Measurements from ENCODE around the gene CCNY.
A peak's percentile ranks its signal among the peaks of the same experiment; 100 is the strongest.

The CCNY gene

DNA sequence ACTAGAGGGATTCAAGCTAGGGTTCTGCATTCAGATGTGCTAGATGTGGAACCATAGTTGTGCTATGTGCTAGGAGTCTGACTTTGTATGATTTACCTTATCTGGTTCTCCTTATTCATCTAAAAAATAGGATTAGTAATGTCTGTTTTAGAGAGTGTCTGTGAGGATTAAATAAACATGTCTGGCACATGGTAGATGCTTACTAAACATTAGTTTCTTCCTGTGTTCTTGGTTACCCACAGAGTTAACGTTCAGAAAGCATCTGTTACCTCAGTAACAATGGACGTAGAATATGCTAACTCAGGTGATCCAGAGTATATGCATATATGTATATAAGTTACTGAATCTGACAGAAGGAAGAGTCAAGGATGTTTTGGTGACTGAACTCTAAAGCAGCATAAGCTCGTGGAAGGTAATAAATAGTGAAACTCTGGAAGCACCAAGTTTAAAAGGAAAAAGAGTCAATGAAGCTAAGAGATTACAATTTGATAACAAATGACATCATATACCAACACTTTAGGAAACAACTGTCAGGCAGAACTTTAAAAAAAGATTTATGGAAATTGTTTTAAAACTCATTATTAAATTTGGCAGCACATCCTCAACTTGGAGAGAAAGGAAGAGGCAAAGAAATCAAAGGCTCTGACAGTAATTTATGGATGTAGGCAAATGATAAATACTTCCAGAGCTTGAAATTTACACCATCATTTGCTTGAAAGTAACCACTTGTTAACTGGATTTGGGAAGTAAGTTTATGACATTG lies 127.0 kb downstream of the CCNY start:
- no peaks in the 10 kb centered on the region for H3K27me3 ChIP-seq (replicated peaks; ENCODE audit: control insufficient read depth, insufficient read depth, low read length)
- no peak overlapping the region for H3K9ac ChIP-seq (ENCODE audit: low read length)
- H3K4me1 ChIP-seq (ENCODE audit: control insufficient read depth, insufficient read depth, low read length), result peaks cover 23% of the 10 kb centered on the region
- H3K9me3 ChIP-seq (ENCODE audit: control insufficient read depth, low read length), result no peaks in the 10 kb centered on the region
- H3K36me3 ChIP-seq (ENCODE audit: control insufficient read depth, insufficient read depth, low read length, severe bottlenecking), result no peaks in the 10 kb centered on the region
- no peak for DNase-seq (ENCODE audit: low read depth)
- no peak overlapping the region for H3K4me3 ChIP-seq (ENCODE audit: low read length)

DNA sequence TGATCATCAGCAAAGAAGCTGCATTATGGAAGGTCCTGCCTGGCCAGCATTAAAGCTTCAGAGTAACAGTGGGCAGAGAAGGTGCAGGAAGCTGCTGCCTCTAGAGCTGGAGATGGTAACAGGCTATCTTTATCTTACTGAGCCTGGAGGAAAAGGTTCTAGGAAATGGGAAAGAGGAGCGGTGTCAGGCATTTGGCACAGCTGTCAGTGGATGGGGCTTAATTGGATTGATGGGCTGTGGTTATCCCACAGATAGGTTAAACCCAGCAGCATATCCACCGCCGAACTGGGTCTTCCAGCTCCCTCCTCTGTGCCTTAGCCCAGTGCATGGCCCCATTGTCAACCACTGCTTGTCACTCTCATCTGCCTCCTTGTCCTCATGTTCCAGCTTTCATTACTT lies 127.6 kb downstream of the CCNY start:
- Histone ChIP-seq H3K4me1 (ENCODE audit: control insufficient read depth, insufficient read depth, low read length) (peaks cover 23% of the 10 kb centered on the region), H3K4me3 (ENCODE audit: low read length) (no peak overlapping the region), H3K27me3 (replicated peaks; ENCODE audit: control insufficient read depth, insufficient read depth, low read length) (no peaks in the 10 kb centered on the region), H3K9me3 (ENCODE audit: control insufficient read depth, low read length) (no peaks in the 10 kb centered on the region), H3K36me3 (ENCODE audit: control insufficient read depth, insufficient read depth, low read length, severe bottlenecking) (no peaks in the 10 kb centered on the region), H3K9ac (ENCODE audit: low read length) (no peak overlapping the region)
- no peak for DNase-seq (ENCODE audit: low read depth)

DNA sequence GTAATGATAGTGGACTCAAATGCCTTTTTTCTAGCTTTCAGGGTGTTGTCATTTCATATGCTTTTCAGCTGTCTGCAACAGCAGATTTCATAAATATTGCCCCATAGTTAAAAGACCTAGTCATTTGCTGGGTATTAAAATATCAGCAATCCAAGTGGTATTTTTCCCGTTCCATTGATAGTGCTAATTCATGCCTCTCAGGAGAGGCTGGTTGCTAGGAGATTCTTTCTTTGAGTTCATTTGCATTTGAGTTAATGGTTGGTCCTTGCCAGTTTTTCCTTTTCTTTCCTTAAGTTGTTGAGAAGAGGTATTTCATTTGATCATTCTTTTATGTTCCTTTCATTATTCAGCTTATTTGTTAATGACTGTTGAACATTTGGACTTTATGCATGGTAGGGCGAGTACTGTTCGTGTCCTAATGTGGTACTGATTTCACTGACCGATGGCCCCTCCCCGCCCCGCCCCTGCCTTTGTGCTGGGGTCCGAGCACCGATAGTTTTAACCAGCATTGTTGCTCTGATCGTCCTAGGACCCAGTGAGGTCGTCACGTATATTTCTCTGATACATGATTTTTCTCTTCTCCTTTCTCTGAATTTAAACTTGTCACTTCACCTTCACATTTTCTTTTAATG lies 128.6 kb downstream of the CCNY start:
- Histone ChIP-seq H3K9me3 (ENCODE audit: control insufficient read depth, low read length) (no peaks in the 10 kb centered on the region), H3K9ac (ENCODE audit: low read length) (no peak overlapping the region), H3K4me1 (ENCODE audit: control insufficient read depth, insufficient read depth, low read length) (peaks cover 23% of the 10 kb centered on the region), H3K4me3 (ENCODE audit: low read length) (no peak overlapping the region), H3K36me3 (ENCODE audit: control insufficient read depth, insufficient read depth, low read length, severe bottlenecking) (no peaks in the 10 kb centered on the region), H3K27me3 (replicated peaks; ENCODE audit: control insufficient read depth, insufficient read depth, low read length) (no peaks in the 10 kb centered on the region)
- peak; percentile 30 for DNase-seq (ENCODE audit: low read depth)

DNA sequence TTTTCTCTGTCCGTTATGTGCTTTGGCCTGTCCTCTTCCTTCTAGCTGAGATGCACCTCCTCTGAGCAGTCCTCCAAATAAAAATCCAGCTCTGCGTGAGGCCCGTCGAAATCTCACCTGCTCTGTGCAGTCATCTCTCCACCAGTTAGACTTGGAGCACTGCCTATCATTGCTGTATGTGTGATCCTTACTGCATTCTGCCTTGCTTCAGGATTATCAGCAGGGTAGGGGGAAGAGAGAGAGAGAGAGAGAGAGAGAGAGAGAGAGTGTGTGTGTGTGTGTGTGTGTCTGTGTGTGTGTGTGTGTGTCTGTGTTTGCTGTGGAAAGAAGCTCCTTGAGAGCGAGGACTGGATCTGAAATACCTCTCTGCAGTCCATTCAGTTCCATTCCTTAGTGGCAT lies 129.4 kb downstream of the CCNY start:
- no peaks in the 10 kb centered on the region for H3K36me3 ChIP-seq (ENCODE audit: control insufficient read depth, insufficient read depth, low read length, severe bottlenecking)
- DNase-seq (ENCODE audit: low read depth), result no peak
- no peaks in the 10 kb centered on the region for H3K9me3 ChIP-seq (ENCODE audit: control insufficient read depth, low read length)
- no peaks in the 10 kb centered on the region for H3K27me3 ChIP-seq (replicated peaks; ENCODE audit: control insufficient read depth, insufficient read depth, low read length)
- no peak overlapping the region for H3K4me3 ChIP-seq (ENCODE audit: low read length)
- peaks cover 23% of the 10 kb centered on the region for H3K4me1 ChIP-seq (ENCODE audit: control insufficient read depth, insufficient read depth, low read length)
- no peak overlapping the region for H3K9ac ChIP-seq (ENCODE audit: low read length)

DNA sequence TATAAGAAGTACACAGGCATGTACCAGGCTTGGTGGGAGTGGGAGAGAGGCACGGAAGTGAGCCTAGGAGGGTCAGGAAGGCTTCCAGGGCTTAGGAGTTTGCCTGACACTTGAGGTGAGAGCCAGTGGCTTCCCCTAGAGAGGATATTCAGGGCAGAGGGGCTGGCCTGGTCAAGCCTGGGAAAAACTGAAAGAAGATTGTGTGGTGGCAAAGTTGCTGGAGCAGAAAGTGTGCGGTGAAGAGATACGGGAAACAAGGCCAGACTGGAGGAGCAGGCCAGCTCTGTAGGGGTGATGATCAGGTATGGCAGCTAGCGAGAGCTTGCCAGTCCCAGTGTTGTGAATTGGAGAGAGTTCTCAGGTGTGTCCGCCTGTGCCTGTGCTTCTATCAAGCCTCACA lies 129.9 kb downstream of the CCNY start:
- DNase-seq (ENCODE audit: low read depth), result no peak
- H3K27me3 ChIP-seq (replicated peaks; ENCODE audit: control insufficient read depth, insufficient read depth, low read length), result no peaks in the 10 kb centered on the region
- no peak overlapping the region for H3K9ac ChIP-seq (ENCODE audit: low read length)
- H3K4me1 ChIP-seq (ENCODE audit: control insufficient read depth, insufficient read depth, low read length), result peaks cover 23% of the 10 kb centered on the region
- no peak overlapping the region for H3K4me3 ChIP-seq (ENCODE audit: low read length)
- no peaks in the 10 kb centered on the region for H3K36me3 ChIP-seq (ENCODE audit: control insufficient read depth, insufficient read depth, low read length, severe bottlenecking)
- H3K9me3 ChIP-seq (ENCODE audit: control insufficient read depth, low read length), result no peaks in the 10 kb centered on the region

DNA sequence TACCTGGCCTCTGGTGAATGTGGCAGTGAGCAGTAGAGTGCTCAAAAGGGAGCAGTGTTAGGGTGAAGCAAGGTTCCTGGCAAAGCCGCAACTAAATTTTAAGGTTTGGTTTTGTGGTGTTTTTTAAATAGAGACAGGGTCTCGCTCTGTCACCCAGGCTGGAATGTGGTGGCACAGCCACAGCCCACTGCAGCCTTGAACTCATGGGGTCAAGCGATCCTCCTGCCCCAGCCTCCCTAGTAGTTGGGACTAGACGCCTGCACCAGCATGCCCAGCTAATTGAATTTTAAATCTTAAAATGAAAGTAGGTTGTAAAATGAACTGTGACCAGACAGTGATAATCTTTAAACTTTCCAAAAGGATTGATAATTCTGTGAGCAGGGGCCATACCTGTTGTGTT lies 130.4 kb downstream of the CCNY start:
- no peak for DNase-seq (ENCODE audit: low read depth)
- H3K27me3 ChIP-seq (replicated peaks; ENCODE audit: control insufficient read depth, insufficient read depth, low read length), result no peaks in the 10 kb centered on the region
- H3K4me1 ChIP-seq (ENCODE audit: control insufficient read depth, insufficient read depth, low read length), result peaks cover 27% of the 10 kb centered on the region
- no peaks in the 10 kb centered on the region for H3K36me3 ChIP-seq (ENCODE audit: control insufficient read depth, insufficient read depth, low read length, severe bottlenecking)
- H3K9me3 ChIP-seq (ENCODE audit: control insufficient read depth, low read length), result no peaks in the 10 kb centered on the region
- H3K9ac ChIP-seq (ENCODE audit: low read length), result no peak overlapping the region
- H3K4me3 ChIP-seq (ENCODE audit: low read length), result no peak overlapping the region

DNA sequence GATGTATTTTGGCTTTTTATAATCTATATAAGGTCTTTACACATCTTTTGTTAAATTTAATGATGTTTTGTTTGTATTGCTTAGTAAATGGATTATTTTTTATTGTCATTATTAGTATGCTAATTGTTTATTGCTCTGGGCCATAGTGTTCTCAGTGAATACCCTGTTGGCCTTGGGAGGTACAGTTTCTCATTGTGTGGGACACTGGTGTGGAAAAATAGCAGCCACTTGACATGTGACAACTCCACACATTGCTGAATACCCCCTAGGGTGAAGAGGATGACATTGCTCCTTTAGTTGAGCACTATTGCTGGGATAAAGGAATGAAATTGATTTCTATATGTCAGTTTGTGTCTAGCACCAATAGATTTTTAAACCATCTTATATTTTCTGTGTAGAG lies 130.9 kb downstream of the CCNY start:
- no peaks in the 10 kb centered on the region for H3K27me3 ChIP-seq (replicated peaks; ENCODE audit: control insufficient read depth, insufficient read depth, low read length)
- H3K9ac ChIP-seq (ENCODE audit: low read length), result no peak overlapping the region
- no peaks in the 10 kb centered on the region for H3K9me3 ChIP-seq (ENCODE audit: control insufficient read depth, low read length)
- no peaks in the 10 kb centered on the region for H3K36me3 ChIP-seq (ENCODE audit: control insufficient read depth, insufficient read depth, low read length, severe bottlenecking)
- peaks cover 32% of the 10 kb centered on the region for H3K4me1 ChIP-seq (ENCODE audit: control insufficient read depth, insufficient read depth, low read length)
- DNase-seq (ENCODE audit: low read depth), result no peak
- H3K4me3 ChIP-seq (ENCODE audit: low read length), result no peak overlapping the region

DNA sequence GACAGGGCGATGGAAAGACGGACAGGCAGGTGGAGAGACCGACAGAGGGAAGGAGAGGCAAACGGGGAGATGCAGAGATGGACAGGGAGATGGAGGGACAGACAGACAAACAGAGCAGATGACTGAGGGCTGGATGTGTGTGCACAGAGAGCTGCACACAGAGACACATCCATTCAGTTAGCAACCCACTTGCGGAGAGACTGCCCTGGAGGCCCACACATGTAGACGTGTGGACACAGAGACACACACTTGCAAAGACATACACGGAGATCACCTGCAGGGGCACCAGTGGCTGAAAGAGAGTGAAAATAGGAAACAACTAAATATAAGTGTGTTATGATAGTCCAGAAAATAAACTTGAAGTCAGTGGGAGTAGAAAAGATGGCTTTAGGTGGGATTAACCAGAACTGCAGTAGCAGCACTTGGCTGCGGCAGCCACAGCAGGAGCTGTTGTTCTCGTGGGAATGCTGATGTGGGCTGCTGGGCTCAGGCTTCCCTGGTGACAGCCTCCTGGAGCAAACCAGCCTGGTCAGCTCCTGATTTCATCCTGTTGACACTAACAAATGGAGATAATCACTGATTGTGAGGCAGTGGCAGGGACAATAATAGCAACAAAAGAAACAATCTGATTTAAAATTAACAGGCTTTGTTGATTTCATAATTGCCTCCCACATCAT lies 134.1 kb downstream of the CCNY start:
- Histone ChIP-seq H3K9ac (ENCODE audit: low read length) (no peak overlapping the region), H3K9me3 (ENCODE audit: control insufficient read depth, low read length) (no peaks in the 10 kb centered on the region), H3K27me3 (replicated peaks; ENCODE audit: control insufficient read depth, insufficient read depth, low read length) (no peaks in the 10 kb centered on the region), H3K4me3 (ENCODE audit: low read length) (no peak overlapping the region), H3K36me3 (ENCODE audit: control insufficient read depth, insufficient read depth, low read length, severe bottlenecking) (no peaks in the 10 kb centered on the region), H3K4me1 (ENCODE audit: control insufficient read depth, insufficient read depth, low read length) (peaks cover 12% of the 10 kb centered on the region)
- no peak for DNase-seq (ENCODE audit: low read depth)

DNA sequence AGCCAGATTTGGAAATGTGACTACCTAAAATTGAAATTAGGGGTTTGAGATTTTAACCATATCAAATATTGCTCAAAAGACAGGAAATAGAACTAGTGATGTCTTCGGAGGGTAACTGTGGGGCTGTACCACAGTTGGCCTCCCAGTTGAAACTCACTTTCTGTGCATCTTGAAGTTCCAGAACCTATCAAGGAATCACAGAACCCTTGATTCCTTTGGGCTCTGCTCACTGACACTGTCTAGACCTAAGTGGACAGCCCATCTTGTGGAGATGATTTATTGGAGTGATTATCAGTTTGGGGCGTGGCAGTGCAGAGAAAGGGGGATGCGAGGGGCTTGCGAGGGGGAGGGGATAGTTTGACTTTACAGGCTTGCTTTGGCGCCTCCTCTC lies 134.6 kb downstream of the CCNY start:
- Histone ChIP-seq H3K9me3 (ENCODE audit: control insufficient read depth, low read length) (no peaks in the 10 kb centered on the region), H3K4me3 (ENCODE audit: low read length) (no peak overlapping the region), H3K36me3 (ENCODE audit: control insufficient read depth, insufficient read depth, low read length, severe bottlenecking) (no peaks in the 10 kb centered on the region), H3K9ac (ENCODE audit: low read length) (no peak overlapping the region), H3K4me1 (ENCODE audit: control insufficient read depth, insufficient read depth, low read length) (peaks cover 9% of the 10 kb centered on the region), H3K27me3 (replicated peaks; ENCODE audit: control insufficient read depth, insufficient read depth, low read length) (no peaks in the 10 kb centered on the region)
- no peak for DNase-seq (ENCODE audit: low read depth)

DNA sequence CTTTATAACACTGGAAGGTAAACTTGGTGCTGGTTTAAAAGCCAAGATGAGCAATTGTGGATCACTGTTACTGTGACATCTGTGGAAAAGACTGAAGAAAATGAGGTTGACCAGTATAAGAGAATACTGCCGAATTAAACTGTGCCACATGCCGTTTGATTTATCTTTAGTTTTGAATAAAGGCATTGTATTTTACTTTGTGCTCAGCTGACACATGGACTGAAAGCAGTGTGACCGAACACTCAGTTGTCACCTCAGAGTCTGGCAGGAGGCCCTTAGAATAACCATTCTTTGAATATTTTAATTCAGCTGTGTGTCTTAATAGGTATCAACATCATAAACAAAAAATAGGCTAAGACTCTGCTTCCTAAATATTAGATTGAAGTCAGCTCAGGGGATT lies 135.1 kb downstream of the CCNY start:
- no peak for DNase-seq (ENCODE audit: low read depth)
- H3K4me1 ChIP-seq (ENCODE audit: control insufficient read depth, insufficient read depth, low read length), result peaks cover 9% of the 10 kb centered on the region
- no peaks in the 10 kb centered on the region for H3K36me3 ChIP-seq (ENCODE audit: control insufficient read depth, insufficient read depth, low read length, severe bottlenecking)
- H3K27me3 ChIP-seq (replicated peaks; ENCODE audit: control insufficient read depth, insufficient read depth, low read length), result no peaks in the 10 kb centered on the region
- H3K4me3 ChIP-seq (ENCODE audit: low read length), result no peak overlapping the region
- H3K9me3 ChIP-seq (ENCODE audit: control insufficient read depth, low read length), result no peaks in the 10 kb centered on the region
- H3K9ac ChIP-seq (ENCODE audit: low read length), result no peak overlapping the region

DNA sequence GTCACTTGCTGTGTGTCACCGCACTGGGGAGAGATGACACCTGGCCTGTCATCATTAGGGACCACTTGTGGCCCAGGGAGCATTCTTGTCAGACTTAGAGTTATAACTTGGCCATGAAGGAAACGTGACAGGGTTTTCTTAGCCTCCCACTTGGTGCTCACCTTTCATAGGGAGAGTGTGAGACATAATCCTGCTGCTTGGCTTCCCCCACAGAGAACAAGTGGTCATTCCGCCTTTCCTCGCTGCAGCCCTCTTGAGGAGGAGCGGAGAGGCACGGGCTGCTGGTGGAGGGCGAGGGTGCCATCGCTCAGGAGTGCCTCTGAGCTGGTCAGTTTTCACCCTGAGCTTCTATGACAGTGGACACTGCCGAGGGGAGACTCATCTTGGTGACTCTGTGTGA lies 143.8 kb downstream of the CCNY start:
- Histone ChIP-seq H3K9ac (ENCODE audit: low read length) (no peak overlapping the region), H3K4me3 (ENCODE audit: low read length) (no peak overlapping the region), H3K9me3 (ENCODE audit: control insufficient read depth, low read length) (no peaks in the 10 kb centered on the region), H3K27me3 (replicated peaks; ENCODE audit: control insufficient read depth, insufficient read depth, low read length) (no peaks in the 10 kb centered on the region), H3K36me3 (ENCODE audit: control insufficient read depth, insufficient read depth, low read length, severe bottlenecking) (no peaks in the 10 kb centered on the region), H3K4me1 (ENCODE audit: control insufficient read depth, insufficient read depth, low read length) (peaks cover 10% of the 10 kb centered on the region)
- no peak for DNase-seq (ENCODE audit: low read depth)
